H1 (cell line): ENCODE data around the gene KRT37.

Source experiments
- CHD2 ChIP-seq: IDR thresholded peaks from 2 replicates; pipeline ENCODE4 v1.6.1; 2012; ENCODE audit warnings: low read length, improper control_type of control experiment
- EGR1 ChIP-seq: IDR thresholded peaks from 2 replicates; pipeline ENCODE4 v1.6.1; 2011; ENCODE audit warnings: low read depth, low read length, borderline replicate concordance
- EP300 ChIP-seq, 2 experiments: IDR thresholded peaks; 1 replicate in 1 of 2; 2 replicates in 1 of 2; pipeline ENCODE4 v1.6.1; 2011 to 2012; ENCODE audit warnings: low read depth in 2 of 2, low read length in 2 of 2, mild to moderate bottlenecking in 2 of 2, borderline replicate concordance in 1 of 2, inconsistent platforms in 1 of 2, moderate library complexity in 1 of 2
- POLR2A ChIP-seq, 2 experiments: IDR thresholded peaks; 1 replicate in 1 of 2; 2 replicates in 1 of 2; pipeline ENCODE4 v1.6.1; 2011; ENCODE audit warnings: low read depth in 2 of 2, low read length in 2 of 2, mild to moderate bottlenecking in 2 of 2; ENCODE audit errors: control extremely low read depth in 1 of 2
- POLR2AphosphoS5 ChIP-seq: IDR thresholded peaks from 2 replicates; pipeline ENCODE4 v1.6.1; 2011; ENCODE audit warnings: low read depth, low read length
- RFX5 ChIP-seq: IDR thresholded peaks from 2 replicates; pipeline ENCODE4 v1.6.1; 2011; ENCODE audit warnings: low read depth, low read length, improper control_type of control experiment, borderline replicate concordance
- RNF2 ChIP-seq: fragments of 200-900, 300-1000 bp; sonication (generic); IDR thresholded peaks from 2 replicates; pipeline ENCODE4 v1.7.1; 2016; ENCODE audit warnings: borderline replicate concordance, low read depth, mild to moderate bottlenecking, antibody characterized with exemption, low read length; ENCODE audit not compliant: poor library complexity, severe bottlenecking; ENCODE audit errors: missing control alignments
- TEAD4 ChIP-seq: IDR thresholded peaks from 2 replicates; pipeline ENCODE4 v1.6.1; 2012; ENCODE audit warnings: low read depth, low read length, inconsistent platforms, mixed read lengths
- TF ChIP-seq, protein P1 (sequence below), 3 experiments: IDR thresholded peaks; 1 replicate in 2 of 3; 2 replicates in 1 of 3; pipeline versions ENCODE4 v1.5.1 to v1.6.1; 2011; ENCODE audit warnings: low read length in 3 of 3, mild to moderate bottlenecking in 3 of 3, inconsistent platforms in 2 of 3, low read depth in 1 of 3, moderate library complexity in 1 of 3; ENCODE audit not compliant: insufficient read depth in 1 of 3; ENCODE audit errors: control extremely low read depth in 1 of 3
- TF ChIP-seq, protein P2 (sequence below): IDR thresholded peaks from 2 replicates; pipeline ENCODE4 v1.6.1; 2012; ENCODE audit warnings: inconsistent platforms

DNA sequence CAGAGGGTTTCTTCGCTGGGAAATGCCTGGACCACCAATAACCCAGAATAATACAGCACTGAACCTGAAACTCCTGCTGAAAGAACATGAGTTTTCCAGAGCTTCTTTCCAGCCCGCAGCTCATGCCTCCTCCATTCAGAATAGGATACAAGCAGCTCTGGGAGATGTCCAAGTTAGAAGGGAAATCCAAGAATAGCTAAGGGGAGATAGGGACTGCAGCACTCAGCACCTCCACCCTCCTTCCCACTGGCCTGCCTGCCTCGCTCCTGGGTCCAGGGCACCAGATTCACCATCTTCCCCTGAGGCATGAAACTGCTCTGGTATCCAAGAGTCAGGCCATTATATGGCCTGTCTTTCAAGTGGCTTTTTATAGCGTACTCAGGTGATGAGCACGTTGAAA lies 31.1 kb downstream of the KRT37 start:
- TF ChIP-seq POLR2AphosphoS5 (no peak), EGR1 (no peak), POLR2A (IDR thresholded peaks at IDR 0.05; ENCODE audit: control extremely low read depth in 1 of 2, low read depth in 2 of 2, low read length in 2 of 2) (no peak), CHD2 (no peak), EP300 (IDR thresholded peaks at IDR 0.05; ENCODE audit: borderline replicate concordance in 1 of 2, low read depth in 2 of 2, low read length in 2 of 2) (no peak), RFX5 (no peak), RNF2 (no peak), TEAD4 (no peak)
- TF ChIP-seq, protein P1, sequence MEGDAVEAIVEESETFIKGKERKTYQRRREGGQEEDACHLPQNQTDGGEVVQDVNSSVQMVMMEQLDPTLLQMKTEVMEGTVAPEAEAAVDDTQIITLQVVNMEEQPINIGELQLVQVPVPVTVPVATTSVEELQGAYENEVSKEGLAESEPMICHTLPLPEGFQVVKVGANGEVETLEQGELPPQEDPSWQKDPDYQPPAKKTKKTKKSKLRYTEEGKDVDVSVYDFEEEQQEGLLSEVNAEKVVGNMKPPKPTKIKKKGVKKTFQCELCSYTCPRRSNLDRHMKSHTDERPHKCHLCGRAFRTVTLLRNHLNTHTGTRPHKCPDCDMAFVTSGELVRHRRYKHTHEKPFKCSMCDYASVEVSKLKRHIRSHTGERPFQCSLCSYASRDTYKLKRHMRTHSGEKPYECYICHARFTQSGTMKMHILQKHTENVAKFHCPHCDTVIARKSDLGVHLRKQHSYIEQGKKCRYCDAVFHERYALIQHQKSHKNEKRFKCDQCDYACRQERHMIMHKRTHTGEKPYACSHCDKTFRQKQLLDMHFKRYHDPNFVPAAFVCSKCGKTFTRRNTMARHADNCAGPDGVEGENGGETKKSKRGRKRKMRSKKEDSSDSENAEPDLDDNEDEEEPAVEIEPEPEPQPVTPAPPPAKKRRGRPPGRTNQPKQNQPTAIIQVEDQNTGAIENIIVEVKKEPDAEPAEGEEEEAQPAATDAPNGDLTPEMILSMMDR (IDR thresholded peaks at IDR 0.05; ENCODE audit: control extremely low read depth in 1 of 3, insufficient read depth in 1 of 3, low read depth in 1 of 3, low read length in 3 of 3) = no peak
- TF ChIP-seq, protein P2, sequence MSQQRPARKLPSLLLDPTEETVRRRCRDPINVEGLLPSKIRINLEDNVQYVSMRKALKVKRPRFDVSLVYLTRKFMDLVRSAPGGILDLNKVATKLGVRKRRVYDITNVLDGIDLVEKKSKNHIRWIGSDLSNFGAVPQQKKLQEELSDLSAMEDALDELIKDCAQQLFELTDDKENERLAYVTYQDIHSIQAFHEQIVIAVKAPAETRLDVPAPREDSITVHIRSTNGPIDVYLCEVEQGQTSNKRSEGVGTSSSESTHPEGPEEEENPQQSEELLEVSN = no peak
